Stomach (tissue), 9 donors: Measurements from ENCODE around the gene WIPF2. TPM values are rescaled to one million over a fixed set of nuclear protein-coding genes. Genes with fewer than 3 reads are reported as not detected.

Experiments used
- DNase-seq, 2 donors: peaks; one replicate each; pipeline versions ENCODE4 v3.0.0 to v3.0.0-alpha.2; 2013 to 2019
- H3K27ac ChIP-seq, 5 donors: fragments of 200-600 bp in 4 of 5; sonication (generic) in 4 of 5; one replicate each; pipeline ENCODE4 v1.5.1; 2013 to 2019; ENCODE audit warnings: mild to moderate bottlenecking in 1 of 5, moderate library complexity in 1 of 5
- H3K27me3 ChIP-seq, 3 donors: fragments of 200-600 bp; sonication (generic); one replicate each; pipeline ENCODE4 v1.5.1; 2017 to 2019; ENCODE audit warnings: mixed run types in 1 of 3
- H3K36me3 ChIP-seq, 4 donors: fragments of 200-600 bp; sonication (generic); 1 replicate in 3 of 4; 2 replicates in 1 of 4; pipeline ENCODE4 v1.5.1; 2016 to 2019
- H3K4me1 ChIP-seq, 4 donors: fragments of 200-600 bp; sonication (generic); one replicate each; pipeline ENCODE4 v1.5.1; 2016 to 2019
- H3K4me3 ChIP-seq, 4 donors: fragments of 200-600 bp; sonication (generic) in 3 of 4; one replicate each; pipeline ENCODE4 v1.5.1; 2016 to 2019; ENCODE audit warnings: mild to moderate bottlenecking in 1 of 4
- H3K9me3 ChIP-seq, 4 donors: fragments of 200-600 bp; sonication (generic); one replicate each; pipeline ENCODE4 v1.5.1; 2016 to 2019
- CTCF ChIP-seq, 7 experiments: fragments of 450-650 bp in 4 of 7; fragments of 200-600 bp in 3 of 7; sonication (generic) in 3 of 7; IDR thresholded peaks; one replicate each; pipeline ENCODE4 v1.5.1; 2016 to 2019; ENCODE audit warnings: antibody characterized with exemption in 7 of 7, control low read depth in 2 of 7, mild to moderate bottlenecking in 1 of 7
- EP300 ChIP-seq: sonication (generic); formaldehyde crosslinking; IDR thresholded peaks from one replicate; pipeline ENCODE4 v1.6.1; 2017; ENCODE audit warnings: antibody characterized with exemption
- POLR2A ChIP-seq, 4 donors: fragments of 450-650 bp; IDR thresholded peaks; one replicate each; pipeline ENCODE4 v1.6.1; 2016; ENCODE audit warnings: antibody characterized with exemption in 4 of 4, control low read depth in 2 of 4, mild to moderate bottlenecking in 1 of 4, moderate library complexity in 1 of 4
- POLR2AphosphoS5 ChIP-seq, 3 donors: sonication (generic); formaldehyde crosslinking; IDR thresholded peaks; one replicate each; pipeline ENCODE4 v1.6.1; 2016; ENCODE audit warnings: antibody characterized with exemption in 3 of 3
- WGBS, 5 donors: extraction: QIAGEN DNeasy Blood & Tissue Kit in 3 of 5; methylation state at CpG; one replicate each; pipeline versions ENCODE4 v1.1.5 to v1.1.7; 2013 to 2018; 5-methylcytosine and 5-hydroxymethylcytosine counted together
- intact Hi-C: fragments of 100-400 bp; cut with DNase I; formaldehyde crosslinking; loops from one replicate; pipeline ENCODE4 v1.15.1; 2023; ENCODE audit warnings: low total_unique reads
- polyA plus RNA-seq, 3 donors: library from polyadenylated mRNA; stranded (reverse); fragments of 200-250 nt; gene quantifications; one replicate each; pipeline ENCODE4 v1.2.3, GENCODE V29; 2013
- total RNA-seq, 5 donors: library from RNA; depleted of rRNA; stranded (reverse); fragments of >200 nt; gene quantifications; one replicate each; pipeline versions ENCODE4 v1.1.0 to v1.2.3, GENCODE V29; 2014 to 2016
- donor health status: healthy with polysubstance abuse.
- donor health status: Bipolar disorder and iron deficiency.
- donor health status: healthy.

Gene WIPF2
- total and polyA plus RNA-seq, 8 donors: 1.4 to 40.6 (median 13.5) TPM

DNA sequence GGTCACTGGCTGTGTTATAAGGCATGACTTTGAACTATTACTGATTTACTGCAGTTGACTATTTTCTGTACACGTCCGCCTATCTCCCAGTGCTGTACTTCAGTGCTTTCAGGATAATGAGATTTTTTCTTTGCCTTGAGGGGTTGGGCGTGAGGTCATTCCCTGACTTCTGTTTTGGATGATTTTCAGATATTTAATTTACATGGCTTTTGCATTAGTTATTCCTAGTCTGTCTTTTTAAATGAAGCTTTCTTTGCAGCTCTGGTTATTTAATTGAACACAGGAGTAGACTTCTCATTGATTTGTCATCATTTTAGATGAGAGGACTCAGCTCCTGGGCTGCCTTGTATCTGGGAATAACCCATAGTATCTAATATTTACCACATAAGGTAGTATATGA lies 23.7 kb downstream of the WIPF2 start:
- H3K36me3 ChIP-seq: peaks cover 0 to 6% (median 0%) of the 10 kb centered on the region in 4 donors
- no peak overlapping the region for H3K27ac ChIP-seq
- 75 to 92% (median 80%) methylated on average over 3 of the region's 3 CpGs for WGBS, 5 donors
- H3K9me3 ChIP-seq: no peaks in the 10 kb centered on the region
- intact Hi-C loops: no loop called here
- no peak for DNase-seq
- H3K4me3 ChIP-seq: no peak overlapping the region
- H3K4me1 ChIP-seq: peaks cover 0 to 53% (median 24%) of the 10 kb centered on the region in 4 donors
- TF ChIP-seq CTCF (IDR thresholded peaks at IDR 0.05) (no peak), POLR2A (IDR thresholded peaks at IDR 0.05) (no peak), POLR2AphosphoS5 (IDR thresholded peaks at IDR 0.05) (no peak), EP300 (no peak)
- no peaks in the 10 kb centered on the region for H3K27me3 ChIP-seq

DNA sequence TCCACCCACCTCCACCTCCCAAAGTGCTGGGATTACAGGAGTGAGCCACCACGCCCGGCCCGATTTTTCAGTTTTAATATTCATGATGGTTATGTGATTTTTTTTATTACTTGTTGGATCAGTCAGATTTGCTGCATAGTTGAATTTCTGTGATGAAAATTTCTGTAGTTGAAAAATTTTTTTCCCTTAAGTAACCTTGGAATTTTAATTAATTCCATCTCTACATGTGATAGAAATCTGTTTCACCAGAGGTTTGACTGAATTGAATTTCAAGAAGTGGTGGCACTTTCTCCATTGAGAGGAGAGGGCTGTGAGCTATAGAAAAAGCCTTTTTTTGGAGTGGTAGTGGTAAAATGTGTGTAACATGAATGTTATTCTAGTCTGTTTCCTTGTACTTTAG lies 24.7 kb downstream of the WIPF2 start:
- H3K4me3 ChIP-seq: no peak overlapping the region
- intact Hi-C loops: no loop called here
- no peak for TF ChIP-seq POLR2AphosphoS5 (IDR thresholded peaks at IDR 0.05)
- H3K27me3 ChIP-seq: no peaks in the 10 kb centered on the region
- H3K27ac ChIP-seq: no peak overlapping the region
- H3K9me3 ChIP-seq: no peaks in the 10 kb centered on the region
- peaks cover 0 to 56% (median 24%) of the 10 kb centered on the region in 4 donors for H3K4me1 ChIP-seq
- DNase-seq: no peak
- 89 to 92% (median 91%) methylated on average over 3 of the region's 3 CpGs for WGBS, 5 donors
- peaks cover 0 to 6% (median 0%) of the 10 kb centered on the region in 4 donors for H3K36me3 ChIP-seq

DNA sequence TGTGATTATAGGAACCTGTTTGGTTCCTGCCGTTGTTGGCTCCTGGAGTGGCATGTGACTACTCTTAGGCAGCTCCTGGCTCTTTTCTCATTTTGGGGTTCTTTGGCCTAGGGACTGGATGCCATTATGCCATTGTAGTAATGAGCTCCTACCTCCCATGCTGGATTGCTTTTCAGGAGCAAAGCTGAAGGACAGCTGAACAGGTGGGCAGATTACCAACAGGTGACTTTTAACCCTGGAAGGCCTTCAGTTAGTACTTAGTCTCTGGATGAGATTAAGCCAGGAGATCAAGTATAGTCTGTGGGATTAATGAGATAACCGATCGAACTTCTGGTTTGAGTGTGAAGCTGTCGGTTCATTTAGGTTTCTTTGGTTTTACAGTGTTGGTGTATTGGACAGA lies 25.2 kb downstream of the WIPF2 start:
- H3K9me3 ChIP-seq: no peaks in the 10 kb centered on the region
- no peak overlapping the region for H3K4me3 ChIP-seq
- H3K4me1 ChIP-seq: peaks cover 0 to 60% (median 27%) of the 10 kb centered on the region in 4 donors
- intact Hi-C loops: no loop called here
- no peaks in the 10 kb centered on the region for H3K27me3 ChIP-seq
- no peak for TF ChIP-seq EP300
- TF ChIP-seq CTCF (IDR thresholded peaks at IDR 0.05): no peak
- no peak for TF ChIP-seq POLR2A (IDR thresholded peaks at IDR 0.05)
- TF ChIP-seq POLR2AphosphoS5 (IDR thresholded peaks at IDR 0.05): no peak
- peaks cover 0 to 6% (median 0%) of the 10 kb centered on the region in 4 donors for H3K36me3 ChIP-seq
- H3K27ac ChIP-seq: no peak overlapping the region
- DNase-seq: no peak
- WGBS, 5 donors: 66 to 76% (median 71%) methylated on average over 4 of the region's 4 CpGs

DNA sequence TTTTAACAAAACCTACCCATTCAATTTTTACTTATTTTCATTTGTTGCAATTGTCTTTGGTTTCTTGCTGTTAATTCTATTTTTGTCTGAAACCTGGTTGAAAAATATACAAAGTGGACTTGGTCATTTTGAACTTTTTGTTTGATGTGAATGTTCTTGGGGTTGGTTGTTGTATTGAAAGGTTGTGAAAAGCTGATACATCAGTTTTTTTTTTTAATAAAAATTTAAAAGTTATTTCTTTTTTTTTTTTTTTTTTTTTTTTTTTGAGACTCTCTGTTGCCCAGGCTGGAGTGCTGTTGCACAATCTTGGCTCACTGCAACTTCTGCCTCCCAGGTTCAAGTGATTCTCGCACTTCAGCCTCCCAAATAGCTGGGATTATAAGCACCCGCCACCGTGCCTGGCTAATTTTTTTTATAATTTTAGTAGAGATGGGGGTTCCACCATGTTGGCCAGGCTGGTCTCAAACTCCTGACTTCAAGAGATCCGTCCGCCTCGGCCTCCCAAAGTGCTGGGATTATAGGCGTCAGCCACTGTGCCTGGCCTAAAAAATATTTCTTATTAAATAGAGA lies 28.9 kb downstream of the WIPF2 start:
- Histone ChIP-seq H3K27me3 (no peaks in the 10 kb centered on the region), H3K36me3 (no peaks in the 10 kb centered on the region), H3K4me3 (no peak overlapping the region), H3K27ac (no peak overlapping the region), H3K4me1 (peaks cover 0 to 51% (median 23%) of the 10 kb centered on the region in 4 donors), H3K9me3 (no peaks in the 10 kb centered on the region)
- WGBS, 5 donors: 83 to 88% (median 84%) methylated on average over 7 of the region's 7 CpGs
- no peak for TF ChIP-seq CTCF (IDR thresholded peaks at IDR 0.05)
- DNase-seq: no peak
- intact Hi-C loops: no loop called here

GRCh38 chr17:40248507-40248906 lies 29.4 kb downstream of the WIPF2 start:
- H3K4me3 ChIP-seq: no peak overlapping the region
- H3K4me1 ChIP-seq: peaks cover 0 to 46% (median 20%) of the 10 kb centered on the region in 4 donors
- no peak for DNase-seq
- H3K27me3 ChIP-seq: no peaks in the 10 kb centered on the region
- H3K27ac ChIP-seq: no peak overlapping the region
- no peaks in the 10 kb centered on the region for H3K9me3 ChIP-seq
- TF ChIP-seq POLR2AphosphoS5 (IDR thresholded peaks at IDR 0.05): no peak
- no peak for TF ChIP-seq POLR2A (IDR thresholded peaks at IDR 0.05)
- TF ChIP-seq CTCF (IDR thresholded peaks at IDR 0.05): no peak
- no peak for TF ChIP-seq EP300
- 86 to 100% (median 92%) methylated on average over 1 of the region's 1 CpG for WGBS, 5 donors
- intact Hi-C loops: no loop called here
- no peaks in the 10 kb centered on the region for H3K36me3 ChIP-seq
